ENCODE measurements around the gene CSMD2.

Gene CSMD2

GRCh38 chr1:34065498-34065897 is 99.5 kb downstream of the CSMD2 start:
- no peak overlapping the region for H3K4me2 ChIP-seq (ENCODE audit: low read length)
- H3K9ac ChIP-seq (ENCODE audit: low read depth, low read length): no peak overlapping the region
- H3K4me3 ChIP-seq (ENCODE audit: low read length): no peak overlapping the region
- no peaks in the 10 kb centered on the region for H3K9me3 ChIP-seq (replicated peaks; ENCODE audit: low read length)
- H3K36me3 ChIP-seq (ENCODE audit: insufficient read depth, low read length): no peaks in the 10 kb centered on the region
- no peaks in the 10 kb centered on the region for H3K27me3 ChIP-seq (ENCODE audit: control insufficient read depth, insufficient read depth, low read length)
- no peaks in the 10 kb centered on the region for H3K4me1 ChIP-seq (ENCODE audit: control insufficient read depth, insufficient read depth, low read length)

- no peaks in the 10 kb centered on the region for H3K9me3 ChIP-seq (replicated peaks; ENCODE audit: low read length)
These were observed 104.1 kb downstream of the CSMD2 start for GRCh38 chr1:34060901-34061415.

GRCh38 chr1:34060187-34060730 is 104.8 kb downstream of the CSMD2 start:
- Histone ChIP-seq H3K9me3 (replicated peaks; ENCODE audit: low read length) (no peaks in the 10 kb centered on the region), H3K4me3 (ENCODE audit: low read length) (no peak overlapping the region), H3K4me2 (ENCODE audit: low read length) (no peak overlapping the region), H3K9ac (ENCODE audit: low read depth, low read length) (no peak overlapping the region), H3K27me3 (ENCODE audit: control insufficient read depth, insufficient read depth, low read length) (no peaks in the 10 kb centered on the region), H3K4me1 (ENCODE audit: control insufficient read depth, insufficient read depth, low read length) (no peaks in the 10 kb centered on the region), H3K36me3 (ENCODE audit: insufficient read depth, low read length) (no peaks in the 10 kb centered on the region)

More at GRCh38 chr1:34060901-34061415, 104.1 kb downstream of the CSMD2 start:
- Histone ChIP-seq H3K36me3 (ENCODE audit: insufficient read depth, low read length) (no peaks in the 10 kb centered on the region), H3K4me3 (ENCODE audit: low read length) (no peak overlapping the region), H3K4me2 (ENCODE audit: low read length) (no peak overlapping the region), H3K27me3 (ENCODE audit: control insufficient read depth, insufficient read depth, low read length) (no peaks in the 10 kb centered on the region), H3K9ac (ENCODE audit: low read depth, low read length) (no peak overlapping the region), H3K4me1 (ENCODE audit: control insufficient read depth, insufficient read depth, low read length) (no peaks in the 10 kb centered on the region)

GRCh38 chr1:34057347-34058130 is 107.5 kb downstream of the CSMD2 start:
- Histone ChIP-seq H3K4me2 (ENCODE audit: low read length) (no peak overlapping the region), H3K4me1 (ENCODE audit: control insufficient read depth, insufficient read depth, low read length) (no peaks in the 10 kb centered on the region), H3K4me3 (ENCODE audit: low read length) (no peak overlapping the region), H3K27me3 (ENCODE audit: control insufficient read depth, insufficient read depth, low read length) (no peaks in the 10 kb centered on the region), H3K9ac (ENCODE audit: low read depth, low read length) (no peak overlapping the region), H3K9me3 (replicated peaks; ENCODE audit: low read length) (no peaks in the 10 kb centered on the region), H3K36me3 (ENCODE audit: insufficient read depth, low read length) (no peaks in the 10 kb centered on the region)

- no peaks in the 10 kb centered on the region for H3K4me1 ChIP-seq (ENCODE audit: control insufficient read depth, insufficient read depth, low read length)
- H3K9ac ChIP-seq (ENCODE audit: low read depth, low read length): no peak overlapping the region
These were observed 109.2 kb downstream of the CSMD2 start for GRCh38 chr1:34055818-34056217.

GRCh38 chr1:34054920-34055319 is 110.1 kb downstream of the CSMD2 start:
- Histone ChIP-seq H3K27me3 (ENCODE audit: control insufficient read depth, insufficient read depth, low read length) (no peaks in the 10 kb centered on the region), H3K4me2 (ENCODE audit: low read length) (no peak overlapping the region), H3K9me3 (replicated peaks; ENCODE audit: low read length) (peaks cover 4% of the 10 kb centered on the region), H3K4me3 (ENCODE audit: low read length) (no peak overlapping the region), H3K4me1 (ENCODE audit: control insufficient read depth, insufficient read depth, low read length) (no peaks in the 10 kb centered on the region), H3K9ac (ENCODE audit: low read depth, low read length) (no peak overlapping the region), H3K36me3 (ENCODE audit: insufficient read depth, low read length) (no peaks in the 10 kb centered on the region)

More at GRCh38 chr1:34055818-34056217, 109.2 kb downstream of the CSMD2 start:
- H3K9me3 ChIP-seq (replicated peaks; ENCODE audit: low read length): no peaks in the 10 kb centered on the region
- H3K4me2 ChIP-seq (ENCODE audit: low read length): no peak overlapping the region
- H3K4me3 ChIP-seq (ENCODE audit: low read length): no peak overlapping the region
- H3K27me3 ChIP-seq (ENCODE audit: control insufficient read depth, insufficient read depth, low read length): no peaks in the 10 kb centered on the region
- no peaks in the 10 kb centered on the region for H3K36me3 ChIP-seq (ENCODE audit: insufficient read depth, low read length)

GRCh38 chr1:34053660-34054059 is 111.4 kb downstream of the CSMD2 start:
- no peaks in the 10 kb centered on the region for H3K27me3 ChIP-seq (ENCODE audit: control insufficient read depth, insufficient read depth, low read length)
- no peak overlapping the region for H3K4me2 ChIP-seq (ENCODE audit: low read length)
- no peak overlapping the region for H3K9ac ChIP-seq (ENCODE audit: low read depth, low read length)
- no peaks in the 10 kb centered on the region for H3K36me3 ChIP-seq (ENCODE audit: insufficient read depth, low read length)
- H3K4me3 ChIP-seq (ENCODE audit: low read length): no peak overlapping the region
- no peaks in the 10 kb centered on the region for H3K4me1 ChIP-seq (ENCODE audit: control insufficient read depth, insufficient read depth, low read length)
- peaks cover 5% of the 10 kb centered on the region for H3K9me3 ChIP-seq (replicated peaks; ENCODE audit: low read length)

GRCh38 chr1:34052565-34052964 is 112.5 kb downstream of the CSMD2 start:
- no peak overlapping the region for H3K4me2 ChIP-seq (ENCODE audit: low read length)

GRCh38 chr1:34050709-34051485 is 114.1 kb downstream of the CSMD2 start:
- H3K4me3 ChIP-seq (ENCODE audit: low read length): no peak overlapping the region
- no peaks in the 10 kb centered on the region for H3K36me3 ChIP-seq (ENCODE audit: insufficient read depth, low read length)
- H3K9ac ChIP-seq (ENCODE audit: low read depth, low read length): no peak overlapping the region
- H3K4me1 ChIP-seq (ENCODE audit: control insufficient read depth, insufficient read depth, low read length): no peaks in the 10 kb centered on the region
- no peak overlapping the region for H3K4me2 ChIP-seq (ENCODE audit: low read length)
- peaks cover 5% of the 10 kb centered on the region for H3K9me3 ChIP-seq (replicated peaks; ENCODE audit: low read length)
- no peaks in the 10 kb centered on the region for H3K27me3 ChIP-seq (ENCODE audit: control insufficient read depth, insufficient read depth, low read length)

More at GRCh38 chr1:34052565-34052964, 112.5 kb downstream of the CSMD2 start:
- no peak overlapping the region for H3K4me3 ChIP-seq (ENCODE audit: low read length)
- H3K4me1 ChIP-seq (ENCODE audit: control insufficient read depth, insufficient read depth, low read length): no peaks in the 10 kb centered on the region
- no peak overlapping the region for H3K9ac ChIP-seq (ENCODE audit: low read depth, low read length)
- no peaks in the 10 kb centered on the region for H3K36me3 ChIP-seq (ENCODE audit: insufficient read depth, low read length)
- peaks cover 5% of the 10 kb centered on the region for H3K9me3 ChIP-seq (replicated peaks; ENCODE audit: low read length)
- H3K27me3 ChIP-seq (ENCODE audit: control insufficient read depth, insufficient read depth, low read length): no peaks in the 10 kb centered on the region

GRCh38 chr1:34049994-34050393 is 115.0 kb downstream of the CSMD2 start:
- Histone ChIP-seq H3K9me3 (replicated peaks; ENCODE audit: low read length) (peaks cover 5% of the 10 kb centered on the region), H3K4me2 (ENCODE audit: low read length) (no peak overlapping the region), H3K27me3 (ENCODE audit: control insufficient read depth, insufficient read depth, low read length) (no peaks in the 10 kb centered on the region), H3K4me3 (ENCODE audit: low read length) (no peak overlapping the region), H3K4me1 (ENCODE audit: control insufficient read depth, insufficient read depth, low read length) (no peaks in the 10 kb centered on the region), H3K36me3 (ENCODE audit: insufficient read depth, low read length) (no peaks in the 10 kb centered on the region), H3K9ac (ENCODE audit: low read depth, low read length) (no peak overlapping the region)

GRCh38 chr1:34049477-34049876 is 115.6 kb downstream of the CSMD2 start:
- Histone ChIP-seq H3K4me1 (ENCODE audit: control insufficient read depth, insufficient read depth, low read length) (no peaks in the 10 kb centered on the region), H3K36me3 (ENCODE audit: insufficient read depth, low read length) (no peaks in the 10 kb centered on the region), H3K4me2 (ENCODE audit: low read length) (no peak overlapping the region), H3K4me3 (ENCODE audit: low read length) (no peak overlapping the region), H3K9me3 (replicated peaks; ENCODE audit: low read length) (peaks cover 5% of the 10 kb centered on the region), H3K9ac (ENCODE audit: low read depth, low read length) (no peak overlapping the region), H3K27me3 (ENCODE audit: control insufficient read depth, insufficient read depth, low read length) (no peaks in the 10 kb centered on the region)

Data from skeletal muscle satellite cell (primary cell).